Germinal center (tissue), 1 donor: Measurements from ENCODE around the gene MTR.
"Not testable (repeated sequence)": the region's sequence is repeated elsewhere in the genome, so short reads cannot be mapped to it uniquely, and the experiment has no call there.

Source experiments
- DNase-seq: peaks from one replicate; pipeline ENCODE4 v3.0.0; 2012; ENCODE audit warnings: mixed read lengths, low spot score

The MTR gene

GRCh38 chr1:236904892-236905741 is 110.0 kb downstream of the MTR start:
- DNase-seq: no peak

GRCh38 chr1:236907205-236907604 is 112.1 kb downstream of the MTR start:
- no peak for DNase-seq

GRCh38 chr1:236908669-236909068 is 113.6 kb downstream of the MTR start:
- no peak for DNase-seq

GRCh38 chr1:236911047-236911446 is 116.0 kb downstream of the MTR start:
- not testable (repeated sequence) for DNase-seq

DNA sequence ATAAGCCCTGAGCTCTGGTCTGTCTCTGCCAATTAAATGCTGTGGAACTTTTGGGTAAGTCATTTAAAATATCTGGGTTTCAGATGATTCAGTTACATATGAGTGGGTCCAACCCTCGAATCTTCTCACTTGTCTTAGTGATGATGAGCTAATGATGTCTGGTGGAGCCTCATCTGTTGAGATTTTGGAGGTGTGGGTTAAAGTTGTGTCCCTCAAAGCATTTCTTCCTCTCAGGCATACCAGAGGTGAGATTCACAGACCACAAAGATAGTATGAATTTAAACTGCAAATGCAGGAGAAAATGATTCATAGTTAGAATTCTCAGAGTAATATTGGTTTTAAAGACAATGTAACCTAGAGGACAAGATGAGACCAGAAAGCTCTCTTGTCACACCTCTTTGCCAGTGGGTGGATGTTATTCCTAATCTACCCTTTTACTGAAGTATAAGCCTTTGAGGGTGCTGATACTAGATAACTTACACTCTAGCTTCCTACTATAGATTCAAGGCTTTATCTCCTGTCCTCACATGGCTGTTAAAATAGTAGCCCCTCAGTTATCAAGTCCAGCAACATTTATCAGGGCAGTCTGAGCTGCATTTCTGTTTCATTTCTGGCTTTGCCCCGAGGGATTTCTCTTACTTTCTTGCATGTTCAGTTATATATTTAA is 118.4 kb downstream of the MTR start:
- DNase-seq: no peak

DNA sequence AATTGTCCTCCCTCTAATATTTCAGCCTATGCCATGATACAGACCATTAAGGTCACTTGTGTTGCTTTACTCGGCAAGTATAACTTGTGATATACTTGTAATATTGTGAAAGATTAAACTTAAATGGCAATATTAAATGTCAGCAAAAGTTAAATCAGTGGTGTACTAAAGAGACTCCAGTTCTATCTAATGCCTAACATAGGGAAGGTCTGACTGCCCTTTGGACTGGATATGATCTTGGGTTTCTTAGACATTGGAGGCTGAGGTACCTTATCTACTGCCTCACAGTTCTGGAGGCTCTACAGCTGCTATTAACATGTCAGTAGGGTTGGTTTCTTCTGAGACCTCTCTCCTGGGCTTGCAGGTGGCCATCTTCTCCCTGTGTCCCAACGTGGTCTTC is 119.3 kb downstream of the MTR start:
- DNase-seq: no peak

GRCh38 chr1:236916131-236916800 is 121.2 kb downstream of the MTR start:
- no peak for DNase-seq

- no peak for DNase-seq
Observed at GRCh38 chr1:236917448-236917847, 122.4 kb downstream of the MTR start.

GRCh38 chr1:236920286-236920894 is 125.3 kb downstream of the MTR start:
- no peak for DNase-seq

- no peak for DNase-seq
Observed at GRCh38 chr1:236921610-236922009, 126.5 kb downstream of the MTR start.

- DNase-seq: no peak
Observed at GRCh38 chr1:236922190-236922589, 127.1 kb downstream of the MTR start.

DNA sequence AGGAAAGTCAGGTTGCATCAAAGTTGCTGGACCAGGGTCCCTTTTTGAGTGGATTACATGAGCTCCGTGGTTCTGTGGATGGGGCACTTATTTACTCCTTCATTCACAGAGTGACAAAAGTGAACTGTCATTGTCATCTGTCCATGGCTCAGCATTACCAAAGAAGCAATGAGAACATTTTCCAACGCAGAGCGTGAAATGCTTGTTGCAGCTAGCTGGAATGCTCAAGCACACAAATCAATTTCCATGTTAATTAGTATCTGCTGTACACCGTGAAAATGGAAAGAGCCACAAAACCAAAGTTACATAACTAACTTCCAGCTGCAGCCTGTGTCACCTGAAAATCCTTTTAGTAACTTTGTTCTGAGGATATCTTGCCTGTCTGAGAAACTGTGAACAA is 130.3 kb downstream of the MTR start:
- DNase-seq: no peak

GRCh38 chr1:236930503-236930902 is 135.4 kb downstream of the MTR start:
- no peak for DNase-seq

- no peak for DNase-seq
Observed at GRCh38 chr1:236938760-236939159, 143.7 kb downstream of the MTR start.

GRCh38 chr1:236942431-236942830 is 147.3 kb downstream of the MTR start:
- DNase-seq: no peak

DNA sequence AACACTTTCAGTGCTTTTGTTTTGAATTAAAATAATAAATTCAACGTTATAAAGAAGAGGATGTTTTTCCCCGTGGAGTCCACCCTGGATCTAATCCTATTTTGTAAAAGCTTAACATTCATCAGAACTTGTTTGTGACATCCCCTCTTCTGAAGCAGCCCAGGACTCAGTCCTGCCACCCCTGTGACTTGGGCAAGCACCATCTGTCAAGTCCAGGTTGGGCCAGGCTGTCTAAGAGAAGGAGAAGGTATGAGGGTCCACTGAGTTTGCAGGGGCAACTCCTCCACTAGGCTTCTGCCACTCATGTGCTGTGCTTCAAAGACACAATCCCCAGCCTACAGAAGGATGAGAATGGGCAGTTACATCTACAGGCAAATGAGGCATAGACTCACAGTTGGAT is 149.5 kb downstream of the MTR start:
- DNase-seq: no peak

GRCh38 chr1:236945002-236945401 is 149.9 kb downstream of the MTR start:
- DNase-seq: no peak

- DNase-seq: no peak
Observed at GRCh38 chr1:236947794-236948193, 152.7 kb downstream of the MTR start.

GRCh38 chr1:236948381-236948780 is 153.3 kb downstream of the MTR start:
- DNase-seq: no peak

DNA sequence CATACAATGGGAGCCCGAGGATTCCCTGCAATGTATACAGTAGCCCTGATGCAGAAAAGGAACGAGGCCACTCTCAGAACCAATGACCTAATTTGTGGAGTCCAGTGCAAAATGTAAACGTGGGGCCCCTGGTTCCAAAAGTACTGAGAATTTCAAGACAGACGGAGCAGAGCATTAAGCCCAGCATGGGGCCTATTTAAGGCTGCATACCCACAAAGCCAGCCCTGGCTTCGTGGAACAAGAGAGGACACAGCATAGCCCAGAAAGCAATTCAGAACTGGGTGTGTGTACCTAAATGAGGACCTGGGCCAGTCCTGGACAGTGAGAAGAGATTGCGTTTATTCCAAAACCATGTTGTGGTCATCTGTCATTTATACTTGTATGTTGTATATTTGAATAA is 153.9 kb downstream of the MTR start:
- DNase-seq: no peak

- DNase-seq: no peak
Observed at GRCh38 chr1:236950365-236950764, 155.3 kb downstream of the MTR start.

GRCh38 chr1:236951672-236952071 is 156.6 kb downstream of the MTR start:
- DNase-seq: no peak
